ENCODE measurements around the gene CEBPE. TPM values are rescaled to one million over a fixed set of nuclear protein-coding genes. Genes with fewer than 3 reads are reported as not detected.

The CEBPE gene
- total and polyA plus RNA-seq, 2 donors (not counting 3 experiments of a cell fraction or from before 2014, with no cell fraction given): not detected

DNA sequence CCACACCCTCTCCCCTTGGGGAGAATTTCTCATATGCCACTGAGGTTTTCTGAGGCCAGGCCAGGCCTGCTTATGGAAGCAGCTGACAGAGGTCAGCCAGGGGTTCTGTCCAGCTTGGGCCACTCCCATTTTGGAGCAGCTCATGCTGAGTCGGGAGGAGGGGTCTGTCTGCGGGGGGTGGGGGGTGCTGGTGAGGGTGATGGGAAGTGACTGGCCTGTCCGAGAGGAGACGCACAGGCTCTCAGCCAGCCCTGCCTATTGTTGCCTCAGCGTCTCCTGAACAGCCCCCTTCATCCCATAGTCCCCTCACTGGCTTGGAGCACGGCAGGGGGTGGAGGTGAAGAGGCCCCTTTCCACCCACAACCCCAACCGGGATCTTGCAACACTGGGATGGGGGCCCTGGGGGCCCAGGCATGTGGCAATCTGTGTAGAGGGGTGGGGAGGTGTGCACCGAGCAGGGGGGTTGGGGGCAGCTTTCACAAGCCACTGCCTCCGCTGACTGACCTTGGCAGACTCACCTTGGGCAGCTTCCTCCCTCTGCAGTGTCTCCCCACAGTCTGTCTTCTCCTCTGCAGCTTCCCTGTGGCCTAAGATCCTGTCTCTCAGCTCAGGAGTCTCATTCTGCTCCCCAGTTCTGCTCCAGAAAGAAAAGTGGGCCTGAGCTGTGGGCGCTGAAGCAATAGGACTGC is 5.5 kb downstream of the CEBPE start:
- TF ChIP-seq, protein P1, sequence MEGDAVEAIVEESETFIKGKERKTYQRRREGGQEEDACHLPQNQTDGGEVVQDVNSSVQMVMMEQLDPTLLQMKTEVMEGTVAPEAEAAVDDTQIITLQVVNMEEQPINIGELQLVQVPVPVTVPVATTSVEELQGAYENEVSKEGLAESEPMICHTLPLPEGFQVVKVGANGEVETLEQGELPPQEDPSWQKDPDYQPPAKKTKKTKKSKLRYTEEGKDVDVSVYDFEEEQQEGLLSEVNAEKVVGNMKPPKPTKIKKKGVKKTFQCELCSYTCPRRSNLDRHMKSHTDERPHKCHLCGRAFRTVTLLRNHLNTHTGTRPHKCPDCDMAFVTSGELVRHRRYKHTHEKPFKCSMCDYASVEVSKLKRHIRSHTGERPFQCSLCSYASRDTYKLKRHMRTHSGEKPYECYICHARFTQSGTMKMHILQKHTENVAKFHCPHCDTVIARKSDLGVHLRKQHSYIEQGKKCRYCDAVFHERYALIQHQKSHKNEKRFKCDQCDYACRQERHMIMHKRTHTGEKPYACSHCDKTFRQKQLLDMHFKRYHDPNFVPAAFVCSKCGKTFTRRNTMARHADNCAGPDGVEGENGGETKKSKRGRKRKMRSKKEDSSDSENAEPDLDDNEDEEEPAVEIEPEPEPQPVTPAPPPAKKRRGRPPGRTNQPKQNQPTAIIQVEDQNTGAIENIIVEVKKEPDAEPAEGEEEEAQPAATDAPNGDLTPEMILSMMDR (IDR thresholded peaks at IDR 0.05; ENCODE audit: extremely low read depth in 1 of 2, insufficient read depth in 1 of 2, low read depth in 1 of 2, low read length in 2 of 2): no peak
- no peak for TF ChIP-seq POLR2AphosphoS5 (IDR thresholded peaks at IDR 0.05; ENCODE audit: insufficient read depth, low read depth, low read length)
- TF ChIP-seq, protein P2, sequence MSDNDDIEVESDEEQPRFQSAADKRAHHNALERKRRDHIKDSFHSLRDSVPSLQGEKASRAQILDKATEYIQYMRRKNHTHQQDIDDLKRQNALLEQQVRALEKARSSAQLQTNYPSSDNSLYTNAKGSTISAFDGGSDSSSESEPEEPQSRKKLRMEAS (IDR thresholded peaks at IDR 0.05; ENCODE audit: insufficient read depth, insufficient read length): no peak
- Histone ChIP-seq H3K4me1 (ENCODE audit: control insufficient read depth, extremely low read depth, insufficient read depth, low read length) (peaks cover 13% of the 10 kb centered on the region), H3K4me3 (replicated peaks in 1 of 3; ENCODE audit: insufficient read depth in 1 of 3, low read depth in 1 of 3, low read length in 3 of 3) (no peak overlapping the region), H3K27ac (ENCODE audit: insufficient read depth, low read depth, low read length) (no peak overlapping the region), H4K20me1 (replicated peaks; ENCODE audit: control insufficient read depth, extremely low read depth, insufficient read depth, low read length) (no peaks in the 10 kb centered on the region), H3K9ac (replicated peaks; ENCODE audit: extremely low read depth, insufficient read depth, low read length) (no peak overlapping the region), H3K4me2 (ENCODE audit: insufficient read depth, low read length) (no peak overlapping the region), H2AFZ (ENCODE audit: low read depth, low read length) (no peak overlapping the region), H3K9me1 (replicated peaks; ENCODE audit: control insufficient read depth, extremely low read depth, insufficient read depth, low read length) (no peaks in the 10 kb centered on the region), H3K9me3 (replicated peaks; ENCODE audit: control insufficient read depth, insufficient read depth, low read length) (no peaks in the 10 kb centered on the region), H3K27me3 (ENCODE audit: control insufficient read depth in 2 of 2, insufficient read depth in 2 of 2, low read length in 2 of 2) (peaks cover 9 to 10% of the 10 kb centered on the region in 2 experiments), H3K79me2 (ENCODE audit: control insufficient read depth, insufficient read depth, low read length) (no peaks in the 10 kb centered on the region), H3K36me3 (ENCODE audit: control insufficient read depth in 2 of 2, extremely low read depth in 1 of 2, insufficient read depth in 2 of 2, low read length in 2 of 2) (no peaks in the 10 kb centered on the region)
- CTCF ChIA-PET: interaction anchor here (0.6 to 6.7 kb wide), 5 partner anchors 36 to 126 kb away, joined by 3 to 141 read pairs (median 69); no protein-coding TSS in a partner anchor
- POLR2A ChIA-PET: no interaction called here
- FAIRE-seq (no peak), DNase-seq (ENCODE audit: low read depth, low spot score) (no peak)
- no TSS peak for BruUV-seq (replicated peaks)
- intact Hi-C loops (cut with micrococcal nuclease) (no loop called here), dilution Hi-C loops (cut with MboI; ENCODE audit: extremely low pct_ligation_motif_present, low sequenced_read_pairs) (no loop called here)

All from endothelial cell of umbilical vein (primary cell).